Spinal cord (tissue), 10 donors: ENCODE results near the gene RPS16. TPM values are rescaled to one million over a fixed set of nuclear protein-coding genes. Genes with fewer than 3 reads are reported as not detected.

Source experiments
- DNase-seq, 6 donors: peaks; one replicate each; pipeline versions ENCODE4 v3.0.0 to v3.0.0-alpha.2; 2013 to 2015; ENCODE audit warnings: low spot score in 6 of 6, low read depth in 4 of 6
- H3K27ac ChIP-seq: one replicate; pipeline ENCODE4 v1.5.1; 2013; ENCODE audit warnings: low read depth, low read length, control low read depth
- H3K27me3 ChIP-seq: one replicate; pipeline ENCODE4 v1.6.1; 2013; ENCODE audit warnings: low read length; ENCODE audit not compliant: control insufficient read depth, insufficient read depth
- H3K36me3 ChIP-seq: one replicate; pipeline ENCODE4 v1.6.1; 2013; ENCODE audit warnings: low read length; ENCODE audit not compliant: control insufficient read depth, insufficient read depth
- H3K4me1 ChIP-seq: one replicate; pipeline ENCODE4 v1.6.1; 2013; ENCODE audit warnings: low read length; ENCODE audit not compliant: control insufficient read depth, insufficient read depth
- H3K4me3 ChIP-seq: one replicate; pipeline ENCODE4 v1.5.1; 2013; ENCODE audit warnings: low read depth, low read length, control low read depth
- H3K9me3 ChIP-seq: one replicate; pipeline ENCODE4 v1.6.1; 2013; ENCODE audit warnings: low read length; ENCODE audit not compliant: control insufficient read depth, insufficient read depth
- WGBS: methylation state at CpG from one replicate; pipeline ENCODE4 v1.1.5; 2013; ENCODE audit warnings: missing lambda C conversion rate; ENCODE audit not compliant: insufficient coverage; 5-methylcytosine and 5-hydroxymethylcytosine counted together
- polyA plus RNA-seq, 2 donors: library from polyadenylated mRNA; unstranded; fragments of 120-200 nt; gene quantifications; one replicate each; pipeline ENCODE4 v1.2.1, GENCODE V29; 2013; ENCODE audit not compliant: insufficient read length in 2 of 2
- total RNA-seq, 2 donors: library from RNA; depleted of rRNA in 1 of 2; stranded (reverse); fragments of 120-200 nt in 1 of 2; fragments of >200 nt in 1 of 2; gene quantifications; one replicate each; pipeline versions ENCODE4 v1.2.3 to v1.2.4, GENCODE V29; 2013 to 2014
- donor health status: healthy.

RPS16 gene
- total and polyA plus RNA-seq, 4 donors, result 32.0 to 921 (median 492) TPM

- peak overlapping the region; percentile 92 for H3K4me3 ChIP-seq
- no peak for DNase-seq
- no peaks in the 10 kb centered on the region for H3K9me3 ChIP-seq
- WGBS, result 78% methylated on average over 14 of the region's 20 CpGs
- peaks cover 10% of the 10 kb centered on the region for H3K36me3 ChIP-seq
- H3K27ac ChIP-seq, result peak overlapping the region; percentile 92
- peaks cover 57% of the 10 kb centered on the region for H3K4me1 ChIP-seq
- peaks cover 45% of the 10 kb centered on the region for H3K27me3 ChIP-seq
Observed at GRCh38 chr19:39408392-39409207, 27.1 kb downstream of the RPS16 start.

DNA sequence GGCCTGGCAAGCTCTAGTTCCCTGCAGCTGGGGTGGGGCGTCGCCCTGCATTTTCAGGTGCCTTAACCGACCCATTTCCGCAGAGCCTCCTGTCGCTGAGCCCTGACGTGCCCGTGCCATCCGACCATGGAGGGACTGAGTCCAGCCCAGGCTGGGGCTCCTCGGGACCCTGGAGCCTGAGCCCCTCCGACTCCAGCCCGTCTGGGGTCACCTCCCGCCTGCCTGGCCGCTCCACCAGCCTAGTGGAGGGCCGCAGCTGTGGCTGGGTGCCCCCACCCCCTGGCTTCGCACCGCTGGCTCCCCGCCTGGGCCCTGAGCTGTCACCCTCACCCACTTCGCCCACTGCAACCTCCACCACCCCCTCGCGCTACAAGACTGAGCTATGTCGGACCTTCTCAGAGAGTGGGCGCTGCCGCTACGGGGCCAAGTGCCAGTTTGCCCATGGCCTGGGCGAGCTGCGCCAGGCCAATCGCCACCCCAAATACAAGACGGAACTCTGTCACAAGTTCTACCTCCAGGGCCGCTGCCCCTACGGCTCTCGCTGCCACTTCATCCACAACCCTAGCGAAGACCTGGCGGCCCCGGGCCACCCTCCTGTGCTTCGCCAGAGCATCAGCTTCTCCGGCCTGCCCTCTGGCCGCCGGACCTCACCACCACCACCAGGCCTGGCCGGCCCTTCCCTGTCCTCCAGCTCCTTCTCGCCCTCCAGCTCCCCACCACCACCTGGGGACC, 27.9 kb downstream of the RPS16 start:
- peaks cover 64% of the 10 kb centered on the region for H3K4me1 ChIP-seq

GRCh38 chr19:39407410-39407659, 28.4 kb downstream of the RPS16 start:
- 9% methylated on average over 14 of the region's 14 CpGs for WGBS
- H3K4me3 ChIP-seq, result peak overlapping the region; percentile 92
- no peaks in the 10 kb centered on the region for H3K9me3 ChIP-seq
- peaks cover 10% of the 10 kb centered on the region for H3K36me3 ChIP-seq
- H3K27ac ChIP-seq, result peak overlapping the region; percentile 92
- H3K4me1 ChIP-seq, result peaks cover 67% of the 10 kb centered on the region
- H3K27me3 ChIP-seq, result peaks cover 48% of the 10 kb centered on the region
- no peak for DNase-seq

More for the DNA sequence above, 27.9 kb downstream of the RPS16 start:
- Histone ChIP-seq H3K4me3 (peak overlapping the region; percentile 92), H3K27ac (peak overlapping the region; percentile 92), H3K9me3 (no peaks in the 10 kb centered on the region), H3K27me3 (peaks cover 48% of the 10 kb centered on the region), H3K36me3 (peaks cover 10% of the 10 kb centered on the region)
- WGBS, result 62% methylated on average over 39 of the region's 40 CpGs
- DNase-seq, result no peak

- peak within 1 kb of the TSS; percentile 92 for H3K27ac ChIP-seq
- no peaks in the 10 kb centered on the region for H3K9me3 ChIP-seq
- H3K4me1 ChIP-seq, result peaks cover 72% of the 10 kb centered on the region
- DNase-seq, result peak in 2 of 6 donors; percentile 52 to 83
- peak within 1 kb of the TSS; percentile 92 for H3K4me3 ChIP-seq
- H3K36me3 ChIP-seq, result peaks cover 10% of the 10 kb centered on the region
- WGBS, result under 1% methylated on average over 55 of the region's 56 CpGs
- H3K27me3 ChIP-seq, result peaks cover 48% of the 10 kb centered on the region
Observed at GRCh38 chr19:39406656-39407409, 28.9 kb downstream of the RPS16 start, which contains the start of gene ZFP36. Gene ZFP36, plus strand, starts transcription at chr19:39406847. Its CDS starts 58 bp downstream, at chr19:39406905.

DNA sequence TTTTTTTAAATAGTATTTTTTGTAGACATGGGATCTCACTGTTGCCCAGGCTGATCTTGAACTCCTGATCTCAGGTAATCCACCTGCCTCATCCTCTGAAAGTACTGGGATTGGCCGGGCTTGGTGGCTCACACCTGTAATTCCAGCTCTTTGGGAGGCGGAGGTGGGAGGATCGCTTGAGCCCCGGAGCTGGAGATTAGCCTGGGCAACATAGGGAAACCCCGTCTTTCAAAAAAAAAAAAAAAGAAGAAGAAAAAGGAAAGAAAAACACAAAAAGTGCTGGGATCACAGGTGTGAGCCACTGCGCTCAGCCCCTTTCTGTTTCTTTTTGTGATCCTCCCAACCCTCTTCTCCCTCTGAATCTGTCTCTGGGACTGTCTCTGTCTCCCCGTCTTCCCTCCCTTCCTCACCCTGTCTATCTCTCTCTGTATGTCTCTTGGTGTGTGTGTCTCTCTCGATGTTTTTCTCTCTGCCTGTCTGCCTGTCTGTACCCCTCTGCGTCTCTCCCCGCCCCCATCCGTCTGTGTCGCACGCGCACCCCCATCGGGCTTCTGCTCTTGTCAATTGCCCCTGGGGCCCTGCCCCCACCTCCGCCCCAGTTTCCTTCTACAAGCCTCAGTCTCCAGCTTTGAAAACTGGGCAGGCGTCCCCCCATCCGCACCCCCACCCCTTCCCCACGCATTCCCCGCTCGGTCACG, 29.6 kb downstream of the RPS16 start:
- no peaks in the 10 kb centered on the region for H3K9me3 ChIP-seq
- H3K4me1 ChIP-seq, result peaks cover 74% of the 10 kb centered on the region
- WGBS, result 10% methylated on average over 17 of the region's 22 CpGs
- peaks cover 48% of the 10 kb centered on the region for H3K27me3 ChIP-seq
- no peak for DNase-seq
- H3K36me3 ChIP-seq, result peaks cover 10% of the 10 kb centered on the region
- peak overlapping the region; percentile 81 for H3K27ac ChIP-seq
- peak overlapping the region; percentile 92 for H3K4me3 ChIP-seq

DNA sequence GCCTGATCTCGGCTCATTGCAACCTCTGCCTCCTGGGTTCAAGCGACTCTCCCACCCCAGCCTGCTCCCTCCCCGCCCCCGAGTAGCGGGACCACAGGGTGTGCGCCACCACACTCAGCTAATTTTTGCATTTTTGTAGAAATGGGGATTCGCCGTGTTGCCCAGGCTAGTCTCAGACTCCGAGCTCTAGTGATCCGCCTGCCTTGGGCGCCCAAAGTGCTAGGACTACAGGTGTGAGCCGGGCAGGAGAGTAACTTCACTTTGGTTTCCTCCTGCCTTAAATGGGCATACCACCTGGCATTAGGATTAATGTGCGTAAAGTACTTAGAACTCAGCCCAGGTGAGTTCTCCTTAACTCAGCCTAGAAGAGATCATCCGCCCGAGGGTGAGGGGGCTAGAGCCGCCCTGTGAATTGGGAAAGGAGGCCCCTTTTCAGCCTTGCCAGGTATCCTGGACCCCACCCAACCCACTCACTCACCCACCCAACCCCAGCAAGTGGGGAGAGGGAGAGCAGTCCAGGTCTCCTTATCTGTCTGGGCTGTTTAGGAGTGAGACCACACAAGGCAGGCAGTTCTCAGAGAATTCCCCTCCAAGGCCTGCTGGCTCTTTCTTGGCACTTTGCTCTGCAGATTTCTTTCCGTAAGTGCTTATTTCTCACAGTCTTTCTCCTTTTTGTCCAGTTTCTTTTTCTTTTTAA, 30.3 kb downstream of the RPS16 start:
- peaks cover 45% of the 10 kb centered on the region for H3K27me3 ChIP-seq
- H3K4me1 ChIP-seq, result peaks cover 67% of the 10 kb centered on the region
- WGBS, result 92% methylated on average over 12 of the region's 17 CpGs

GRCh38 chr19:39403331-39404312, 32.1 kb downstream of the RPS16 start:
- Histone ChIP-seq H3K36me3 (peaks cover 22% of the 10 kb centered on the region), H3K27me3 (peaks cover 31% of the 10 kb centered on the region), H3K4me3 (peak overlapping the region; percentile 39), H3K9me3 (no peaks in the 10 kb centered on the region), H3K4me1 (peaks cover 54% of the 10 kb centered on the region), H3K27ac (peak overlapping the region; percentile 90)
- 5% methylated on average over 42 of the region's 43 CpGs for WGBS
- DNase-seq, result peak in 5 of 6 donors; percentile 50 to 94 (median 70)

More for the DNA sequence above, 30.3 kb downstream of the RPS16 start:
- no peaks in the 10 kb centered on the region for H3K9me3 ChIP-seq
- peak overlapping the region; percentile 81 for H3K27ac ChIP-seq
- no peak for DNase-seq
- H3K4me3 ChIP-seq, result no peak overlapping the region
- H3K36me3 ChIP-seq, result peaks cover 10% of the 10 kb centered on the region
